Stimulated activated CD4-positive, alpha-beta T cell treated with anti-CD3 and anti-CD28 coated beads, Interleukin-15, amount 100 ng/mL, for 48 hours (primary cell): ENCODE data around the gene HEPH.
"Not testable (repeated sequence)": the region's sequence is repeated elsewhere in the genome, so short reads cannot be mapped to it uniquely, and the experiment has no call there.

Experiments used
- DNase-seq, 2 donors: peaks; one replicate each; pipeline ENCODE4 v3.0.0-alpha.2; 2020; ENCODE audit warnings: low read depth in 2 of 2

Gene HEPH

DNA sequence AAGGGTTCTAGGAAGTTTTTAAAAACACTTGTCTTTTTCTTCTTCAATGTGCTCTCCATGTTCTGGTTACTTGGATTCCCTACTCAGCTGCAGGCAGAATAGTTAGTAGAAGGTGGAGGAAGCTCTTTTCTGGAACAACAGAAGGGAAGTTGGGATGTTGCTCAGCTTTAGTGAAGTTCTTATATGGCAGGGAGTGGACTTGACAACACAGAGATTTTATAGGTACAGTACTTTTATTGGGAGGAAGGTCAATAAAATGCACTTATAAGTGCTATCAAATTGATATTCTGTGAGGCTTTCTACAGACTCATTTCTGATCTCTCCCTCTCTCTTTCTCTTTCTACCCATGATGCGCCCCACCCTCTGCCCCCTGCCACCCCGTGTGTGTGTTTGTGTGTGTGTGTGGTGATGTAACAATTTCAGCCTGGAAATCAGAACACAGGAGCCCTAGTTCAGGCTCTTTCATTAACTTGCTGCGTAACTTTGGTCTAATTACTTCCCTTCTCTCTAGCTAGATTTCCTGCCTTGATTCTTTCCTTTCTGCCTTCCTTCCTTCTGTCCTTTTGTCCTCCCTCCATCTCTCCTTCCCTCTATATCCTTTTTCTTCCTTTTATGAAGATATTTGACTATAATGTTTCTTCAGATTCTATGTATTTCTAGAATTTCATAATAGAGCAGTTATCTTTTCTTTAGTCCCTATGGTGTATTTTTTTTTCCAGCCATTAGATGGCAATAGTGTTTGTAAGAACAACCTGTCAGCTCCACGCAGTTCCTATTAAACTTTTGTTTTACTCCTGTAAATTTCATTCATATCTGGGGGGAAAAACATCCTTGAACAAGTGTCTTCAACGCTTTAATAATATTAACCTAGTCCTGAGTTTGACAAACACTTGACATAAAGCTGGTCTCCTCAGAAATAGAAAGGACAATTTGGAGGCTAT lies 37.1 kb downstream of the HEPH start:
- DNase-seq, result no peak

DNA sequence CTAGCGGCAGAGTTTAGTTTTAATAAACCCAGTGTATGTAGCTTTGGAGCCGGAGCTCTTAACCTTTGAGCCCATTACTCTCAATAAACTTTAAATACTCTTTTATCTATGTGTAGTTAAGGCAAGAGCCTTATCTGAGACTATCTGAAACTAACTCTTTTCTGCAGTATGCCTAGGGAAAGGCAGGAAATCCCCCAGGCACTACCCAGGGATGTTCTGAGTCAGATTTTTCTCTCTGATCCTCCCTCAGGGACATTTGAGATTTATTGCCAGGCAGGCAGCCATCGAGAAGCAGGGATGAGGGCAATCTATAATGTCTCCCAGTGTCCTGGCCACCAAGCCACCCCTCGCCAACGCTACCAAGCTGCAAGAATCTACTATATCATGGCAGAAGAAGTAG lies 39.1 kb downstream of the HEPH start:
- no peak for DNase-seq

DNA sequence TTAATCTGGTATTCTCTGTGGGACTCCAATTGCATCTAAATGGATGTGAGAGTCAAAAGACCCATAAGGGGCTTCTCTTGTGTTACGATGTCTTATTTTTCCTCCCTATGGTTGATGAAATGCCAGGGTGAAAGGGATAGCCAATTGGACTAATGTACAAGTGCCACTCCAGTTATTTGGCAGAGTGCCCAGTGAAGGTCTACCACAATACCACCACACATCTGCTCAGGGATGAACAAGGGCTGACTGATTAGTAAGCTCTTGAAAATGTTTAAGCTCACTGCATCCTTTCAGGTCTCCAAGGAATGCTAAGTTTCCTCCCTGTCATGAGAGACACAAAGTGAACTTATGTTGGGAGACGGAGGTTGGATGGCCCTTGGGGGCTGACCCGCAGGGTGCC lies 57.8 kb downstream of the HEPH start:
- no peak for DNase-seq

DNA sequence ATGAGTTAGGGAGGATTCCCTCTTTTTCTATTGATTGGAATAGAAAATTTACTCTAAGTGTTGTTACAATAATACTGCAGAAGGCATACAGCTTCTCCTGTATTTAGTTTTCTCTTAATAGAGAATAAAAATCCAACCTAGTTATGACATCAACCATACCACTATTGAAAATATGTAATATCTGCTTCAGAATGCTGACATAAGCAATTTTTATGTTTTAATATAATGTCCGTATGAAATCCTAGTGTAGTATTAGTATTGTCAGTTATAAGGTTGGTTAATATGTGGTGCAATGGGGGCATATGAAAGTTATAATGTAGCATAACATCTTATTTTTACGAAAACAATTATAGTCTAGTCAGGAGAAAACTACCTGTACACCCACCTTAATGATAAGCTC lies 68.2 kb downstream of the HEPH start:
- no peak for DNase-seq

DNA sequence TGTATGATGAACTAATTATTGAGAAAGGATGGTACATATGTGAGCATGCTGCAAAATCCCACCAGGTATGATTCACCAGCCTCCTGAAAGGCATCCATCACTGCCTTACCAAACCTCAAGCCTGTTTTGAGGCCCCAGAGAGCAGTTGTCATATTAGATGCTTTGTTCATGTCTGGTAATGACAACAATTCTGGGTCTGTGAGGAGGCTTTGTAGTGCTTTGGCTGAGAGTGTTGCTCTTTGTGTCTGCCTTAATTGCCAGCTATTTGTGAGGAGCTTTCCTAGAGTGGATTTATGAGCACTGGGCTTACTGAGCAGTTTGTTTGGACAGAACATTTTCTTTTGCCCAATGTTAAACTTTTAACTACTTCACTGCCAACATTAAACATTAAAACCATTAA lies 69.2 kb downstream of the HEPH start:
- no peak for DNase-seq

DNA sequence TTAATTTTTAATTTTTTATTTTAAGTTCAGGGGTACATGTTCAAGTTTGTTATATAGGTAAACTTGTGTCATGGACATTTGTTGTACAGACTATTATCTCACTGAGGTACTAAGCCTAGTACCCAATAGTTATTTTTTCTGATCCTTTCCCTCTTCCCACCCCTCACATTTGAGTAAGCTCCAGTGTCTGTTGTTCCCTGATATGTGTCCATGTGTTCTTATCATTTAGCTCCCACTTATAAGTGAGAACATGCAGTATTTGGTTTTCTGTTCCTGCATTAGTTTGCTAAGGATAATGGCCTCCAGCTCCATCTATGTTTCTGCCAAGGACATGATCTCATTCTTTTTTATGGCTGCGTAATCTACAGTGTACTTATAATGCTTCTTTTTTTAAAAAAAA lies 69.9 kb downstream of the HEPH start:
- not testable (repeated sequence) for DNase-seq

DNA sequence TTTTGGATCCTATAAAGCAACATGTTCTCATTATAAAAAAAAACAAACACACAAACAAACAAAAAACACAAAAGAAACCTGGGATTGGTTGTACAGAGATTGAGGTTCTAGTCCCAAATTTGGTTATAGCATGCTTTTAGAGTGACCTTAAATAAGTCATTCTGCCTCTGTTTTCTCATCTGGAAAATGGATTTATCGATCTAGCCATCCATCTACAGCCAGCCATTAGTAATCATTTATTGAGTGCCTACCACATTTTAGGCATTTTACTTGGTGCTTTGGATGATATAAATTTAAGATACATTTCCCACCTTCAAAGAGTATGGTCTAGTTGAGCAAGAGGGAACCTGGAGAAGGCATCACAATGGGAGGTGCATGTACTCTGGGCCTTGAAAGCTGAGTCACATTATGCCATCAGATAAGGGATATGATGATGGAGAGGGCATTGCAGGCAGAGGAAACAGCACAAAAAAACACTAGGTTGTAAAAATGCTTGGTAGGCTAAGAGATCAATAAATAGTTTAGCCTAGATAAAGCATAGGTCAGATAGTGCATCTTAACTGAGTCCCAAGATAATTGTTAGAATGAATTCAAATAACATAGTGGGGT lies 91.4 kb downstream of the HEPH start:
- no peak for DNase-seq

DNA sequence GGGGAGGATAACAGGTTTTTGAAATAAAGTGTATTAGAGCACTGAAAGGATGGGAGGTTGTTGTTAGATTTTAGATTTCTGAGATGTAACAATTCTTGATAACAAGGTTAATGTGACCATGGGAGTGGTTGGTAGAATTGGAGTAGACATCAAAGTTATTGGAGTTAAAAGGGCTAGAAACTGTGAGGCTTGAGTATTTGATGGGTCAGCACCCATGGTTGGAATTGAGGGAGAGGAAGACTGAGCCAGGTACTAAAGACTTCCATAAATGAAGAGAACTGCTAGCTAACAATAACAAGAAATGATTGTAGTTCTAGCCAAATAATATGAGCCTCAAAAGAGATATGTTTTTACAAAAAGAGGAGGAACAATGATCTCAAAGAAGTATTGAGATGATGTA lies 98.8 kb downstream of the HEPH start:
- DNase-seq, result no peak
